ENCODE results near the gene UBE2M.
A peak's percentile ranks its signal among the peaks of the same experiment; 100 is the strongest.

The UBE2M gene

DNA sequence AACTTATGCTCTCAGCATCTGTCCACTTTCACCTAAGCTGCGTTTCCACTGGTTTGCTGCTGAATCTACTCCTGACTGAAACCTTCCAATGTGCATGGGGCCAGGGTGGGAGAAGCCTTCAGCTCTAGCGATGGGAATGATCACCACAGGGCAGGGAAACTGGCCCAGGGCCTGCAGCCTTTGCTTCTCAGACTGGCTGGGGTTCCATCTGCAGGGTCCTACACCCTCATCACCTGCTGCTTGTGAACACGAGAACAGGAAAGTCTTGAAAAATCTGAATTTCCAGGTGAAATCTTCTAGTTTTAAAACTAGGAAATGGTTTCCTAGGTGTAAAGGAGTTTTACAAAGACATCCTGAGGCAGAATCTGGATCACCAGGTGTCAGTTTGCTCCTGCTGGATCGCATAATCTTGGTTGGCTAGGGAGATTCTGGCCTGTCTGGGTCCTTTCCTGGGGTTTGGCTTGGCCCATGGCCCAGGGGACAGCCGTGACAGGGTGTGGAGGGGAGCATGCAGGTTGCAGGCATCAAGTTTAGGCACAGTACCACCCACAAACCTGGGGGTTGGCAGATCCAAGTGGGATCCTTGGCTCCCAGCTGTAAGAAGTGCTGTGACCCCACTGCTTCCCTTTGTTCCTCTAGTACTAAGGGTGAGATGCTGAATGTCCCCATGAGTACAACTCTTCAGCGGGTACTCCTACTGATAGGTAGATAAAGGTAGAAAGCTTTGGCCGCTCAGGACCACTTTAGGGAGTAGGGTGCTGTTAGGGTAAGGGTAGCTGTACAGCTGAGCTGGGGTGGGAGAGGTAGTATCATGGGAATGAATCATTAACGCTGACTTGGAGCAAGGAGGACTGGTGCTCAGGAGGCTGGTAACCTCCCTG lies 1.8 kb upstream of the UBE2M start:
- Histone ChIP-seq H3K4me2 (ENCODE audit: low read depth, low read length, poor library complexity, severe bottlenecking) (peak overlapping the region; percentile 96), H3K9me2 (replicated peaks; ENCODE audit: low read depth, low read length) (no peaks in the 10 kb centered on the region), H3K4me1 (ENCODE audit: insufficient read depth, low read length, poor library complexity, severe bottlenecking) (peaks cover 44% of the 10 kb centered on the region), H4K20me1 (ENCODE audit: insufficient read depth, low read length, poor library complexity, severe bottlenecking) (peaks cover 29% of the 10 kb centered on the region), H3K9ac (ENCODE audit: low read depth, low read length, poor library complexity, severe bottlenecking) (peak overlapping the region; percentile 99), H3F3A (ENCODE audit: low read depth) (peaks cover 11% of the 10 kb centered on the region; the same call in 1 of the 2 replicates), H3K9me3 (ENCODE audit: insufficient read depth, low read depth, low read length) (no peaks in the 10 kb centered on the region), H3K79me2 (ENCODE audit: insufficient read depth, low read length) (peaks cover 46% of the 10 kb centered on the region), H3K4me3 (ENCODE audit: low read length, poor library complexity, severe bottlenecking) (peak overlapping the region; percentile 90), H3K27me3 (ENCODE audit: insufficient read depth, low read length, poor library complexity, severe bottlenecking) (no peaks in the 10 kb centered on the region), H3K36me3 (ENCODE audit: insufficient read depth, low read length) (peaks cover 9% of the 10 kb centered on the region; the same call in 1 of the 2 replicates), H2AFZ (ENCODE audit: low read length) (no peak overlapping the region)
- no peak for TF ChIP-seq EZH2phosphoT487 (IDR thresholded peaks at IDR 0.05; ENCODE audit: borderline replicate concordance)
- TF ChIP-seq, protein P1, sequence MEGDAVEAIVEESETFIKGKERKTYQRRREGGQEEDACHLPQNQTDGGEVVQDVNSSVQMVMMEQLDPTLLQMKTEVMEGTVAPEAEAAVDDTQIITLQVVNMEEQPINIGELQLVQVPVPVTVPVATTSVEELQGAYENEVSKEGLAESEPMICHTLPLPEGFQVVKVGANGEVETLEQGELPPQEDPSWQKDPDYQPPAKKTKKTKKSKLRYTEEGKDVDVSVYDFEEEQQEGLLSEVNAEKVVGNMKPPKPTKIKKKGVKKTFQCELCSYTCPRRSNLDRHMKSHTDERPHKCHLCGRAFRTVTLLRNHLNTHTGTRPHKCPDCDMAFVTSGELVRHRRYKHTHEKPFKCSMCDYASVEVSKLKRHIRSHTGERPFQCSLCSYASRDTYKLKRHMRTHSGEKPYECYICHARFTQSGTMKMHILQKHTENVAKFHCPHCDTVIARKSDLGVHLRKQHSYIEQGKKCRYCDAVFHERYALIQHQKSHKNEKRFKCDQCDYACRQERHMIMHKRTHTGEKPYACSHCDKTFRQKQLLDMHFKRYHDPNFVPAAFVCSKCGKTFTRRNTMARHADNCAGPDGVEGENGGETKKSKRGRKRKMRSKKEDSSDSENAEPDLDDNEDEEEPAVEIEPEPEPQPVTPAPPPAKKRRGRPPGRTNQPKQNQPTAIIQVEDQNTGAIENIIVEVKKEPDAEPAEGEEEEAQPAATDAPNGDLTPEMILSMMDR (conservative IDR thresholded peaks at IDR 0.05; ENCODE audit: low read length), result no peak

DNA sequence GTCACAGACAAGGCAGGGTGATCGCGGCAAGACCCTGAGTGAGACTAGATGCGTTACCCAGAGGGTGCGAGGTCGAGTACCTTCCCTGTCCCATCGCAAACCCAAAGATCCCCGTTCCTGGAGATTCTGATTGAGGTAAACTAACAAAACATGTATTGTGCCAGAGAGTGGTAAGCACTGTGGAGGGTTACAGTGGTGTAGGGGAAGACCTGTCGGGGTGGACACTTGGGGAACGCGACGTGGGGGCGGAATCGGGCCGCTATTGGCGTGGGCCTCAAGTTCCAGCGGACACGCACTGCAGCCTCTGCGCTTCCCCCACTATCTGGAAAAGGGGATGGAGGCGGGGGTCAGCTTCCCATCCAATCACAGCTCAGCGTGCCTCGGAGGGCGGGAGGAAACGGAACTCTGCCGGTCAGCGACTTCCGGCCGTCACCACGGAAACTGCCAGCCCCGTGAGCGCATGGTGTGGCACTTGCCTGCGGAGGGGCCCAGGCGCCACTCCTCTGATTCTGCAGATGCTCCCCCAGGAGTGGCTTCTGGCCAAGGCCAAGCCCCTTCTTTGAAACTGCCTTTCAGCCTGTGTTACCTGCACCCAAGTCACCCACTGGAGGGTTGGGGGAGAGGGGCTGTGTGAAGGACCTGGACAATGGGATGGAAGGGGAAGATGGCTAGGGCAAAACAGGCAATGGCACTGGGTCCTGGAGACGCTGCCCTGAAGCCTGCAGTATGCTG lies 1.0 kb upstream of the UBE2M start:
- peak overlapping the region; percentile 33; the same call in 1 of the 2 replicates for H2AFZ ChIP-seq (ENCODE audit: low read length)

DNA sequence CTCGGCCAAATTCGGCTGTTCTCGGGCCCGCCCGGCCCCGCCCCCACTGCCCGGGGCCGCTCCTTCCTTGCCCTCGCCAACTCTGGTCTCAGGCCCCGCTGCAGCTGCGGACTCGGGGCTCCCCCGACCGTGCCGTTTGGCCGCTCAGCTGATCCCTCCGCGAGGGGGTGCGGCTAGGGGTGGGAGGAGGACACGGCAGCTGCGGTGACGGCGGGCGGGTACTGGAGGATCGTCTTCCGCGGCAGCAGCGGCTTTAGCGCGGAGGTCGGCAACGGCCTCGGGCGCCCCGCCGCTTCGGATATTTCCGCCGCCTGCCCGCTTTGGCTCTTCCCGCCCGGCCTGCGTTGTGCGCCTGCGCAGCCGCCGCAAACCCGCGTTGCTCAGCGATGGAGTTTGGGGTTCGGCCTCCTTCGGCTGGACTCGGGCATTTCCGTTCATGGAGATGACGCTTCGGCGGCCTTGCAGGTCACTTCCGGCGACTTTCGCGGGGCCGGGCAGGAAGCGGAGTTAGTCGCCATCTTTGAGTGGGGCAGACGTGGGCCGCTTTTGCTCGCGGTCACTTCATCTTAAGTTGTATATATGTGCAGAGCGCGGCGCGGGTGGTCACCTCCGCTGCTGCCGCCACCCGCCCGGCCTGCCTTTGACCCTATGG lies 338 bp upstream of the UBE2M start:
- peaks cover 54% of the 10 kb centered on the region for H3K79me2 ChIP-seq (ENCODE audit: insufficient read depth, low read length)
- no peaks in the 10 kb centered on the region for H3K27me3 ChIP-seq (ENCODE audit: insufficient read depth, low read length, poor library complexity, severe bottlenecking)
- peaks cover 44% of the 10 kb centered on the region for H3K4me1 ChIP-seq (ENCODE audit: insufficient read depth, low read length, poor library complexity, severe bottlenecking)
- H3K36me3 ChIP-seq (ENCODE audit: insufficient read depth, low read length), result peaks cover 9% of the 10 kb centered on the region; the same call in 1 of the 2 replicates
- peak overlapping the region; percentile 71; the same call in 1 of the 2 replicates for H2AFZ ChIP-seq (ENCODE audit: low read length)
- peak overlapping the region; percentile 90 for H3K4me3 ChIP-seq (ENCODE audit: low read length, poor library complexity, severe bottlenecking)
- peaks cover 39% of the 10 kb centered on the region for H4K20me1 ChIP-seq (ENCODE audit: insufficient read depth, low read length, poor library complexity, severe bottlenecking)
- TF ChIP-seq, protein P1 (conservative IDR thresholded peaks at IDR 0.05; ENCODE audit: low read length), result no peak
- no peak for TF ChIP-seq EZH2phosphoT487 (IDR thresholded peaks at IDR 0.05; ENCODE audit: borderline replicate concordance)
- no peaks in the 10 kb centered on the region for H3K9me3 ChIP-seq (ENCODE audit: insufficient read depth, low read depth, low read length)
- peak overlapping the region; percentile 96 for H3K4me2 ChIP-seq (ENCODE audit: low read depth, low read length, poor library complexity, severe bottlenecking)
- peaks cover 16% of the 10 kb centered on the region; the same call in 1 of the 2 replicates for H3F3A ChIP-seq (ENCODE audit: low read depth)
- peak overlapping the region; percentile 99 for H3K9ac ChIP-seq (ENCODE audit: low read depth, low read length, poor library complexity, severe bottlenecking)
- no peaks in the 10 kb centered on the region for H3K9me2 ChIP-seq (replicated peaks; ENCODE audit: low read depth, low read length)

More for the DNA sequence above, 1.0 kb upstream of the UBE2M start:
- peaks cover 15% of the 10 kb centered on the region; the same call in 1 of the 2 replicates for H3F3A ChIP-seq (ENCODE audit: low read depth)
- H3K79me2 ChIP-seq (ENCODE audit: insufficient read depth, low read length), result peaks cover 47% of the 10 kb centered on the region
- H3K4me1 ChIP-seq (ENCODE audit: insufficient read depth, low read length, poor library complexity, severe bottlenecking), result peaks cover 44% of the 10 kb centered on the region
- H3K9me3 ChIP-seq (ENCODE audit: insufficient read depth, low read depth, low read length), result no peaks in the 10 kb centered on the region
- H3K27me3 ChIP-seq (ENCODE audit: insufficient read depth, low read length, poor library complexity, severe bottlenecking), result no peaks in the 10 kb centered on the region
- H3K9me2 ChIP-seq (replicated peaks; ENCODE audit: low read depth, low read length), result no peaks in the 10 kb centered on the region
- H4K20me1 ChIP-seq (ENCODE audit: insufficient read depth, low read length, poor library complexity, severe bottlenecking), result peaks cover 32% of the 10 kb centered on the region
- H3K4me2 ChIP-seq (ENCODE audit: low read depth, low read length, poor library complexity, severe bottlenecking), result peak overlapping the region; percentile 96
- TF ChIP-seq, protein P1 (conservative IDR thresholded peaks at IDR 0.05; ENCODE audit: low read length), result no peak
- no peak for TF ChIP-seq EZH2phosphoT487 (IDR thresholded peaks at IDR 0.05; ENCODE audit: borderline replicate concordance)
- peak overlapping the region; percentile 90 for H3K4me3 ChIP-seq (ENCODE audit: low read length, poor library complexity, severe bottlenecking)
- peaks cover 9% of the 10 kb centered on the region; the same call in 1 of the 2 replicates for H3K36me3 ChIP-seq (ENCODE audit: insufficient read depth, low read length)
- H3K9ac ChIP-seq (ENCODE audit: low read depth, low read length, poor library complexity, severe bottlenecking), result peak overlapping the region; percentile 99

Measured in Loucy (cell line).